LHCN-M2 (cell line): ENCODE results near the gene CNOT3. TPM values are rescaled to one million over a fixed set of nuclear protein-coding genes. Genes with fewer than 3 reads are reported as not detected.
"Not testable (repeated sequence)": the region's sequence is repeated elsewhere in the genome, so short reads cannot be mapped to it uniquely, and the experiment has no call there.

Experiments used
- DNase-seq: peaks from one replicate; pipeline ENCODE4 v3.0.0-alpha.2; 2012; ENCODE audit warnings: low read depth
- total RNA-seq: library from RNA; depleted of rRNA; stranded (reverse); fragments of >200 nt; gene quantifications from 2 replicates; pipeline ENCODE4 v1.2.3, GENCODE V29; 2014

The CNOT3 gene
- total RNA-seq, 1 experiment from 2014 or later = 18.4 TPM

- no peak for DNase-seq
Measured at GRCh38 chr19:54169149-54169740, 31.7 kb downstream of the CNOT3 start.

- DNase-seq = not testable (repeated sequence)
Measured at GRCh38 chr19:54171736-54172431, 34.3 kb downstream of the CNOT3 start.

GRCh38 chr19:54172471-54173358, 35.2 kb downstream of the CNOT3 start, which contains the start of gene TMC4:
Gene TMC4 (minus strand): TSS chr19:54173160. CDS start chr19:54173117, 43 bp downstream.
- no peak for DNase-seq

GRCh38 chr19:54173359-54173699, 35.8 kb downstream of the CNOT3 start:
- no peak for DNase-seq

- no peak for DNase-seq
Measured at GRCh38 chr19:54173951-54174834, 36.6 kb downstream of the CNOT3 start.

GRCh38 chr19:54178581-54179261, 41.2 kb downstream of the CNOT3 start:
- no peak for DNase-seq

- no peak for DNase-seq
Measured at GRCh38 chr19:54179262-54179852, 41.8 kb downstream of the CNOT3 start.

- DNase-seq = peak; percentile 49
Measured at GRCh38 chr19:54179921-54180461, 42.4 kb downstream of the CNOT3 start.

- DNase-seq = no peak
Measured at GRCh38 chr19:54180691-54181091, 43.1 kb downstream of the CNOT3 start.

- not testable (repeated sequence) for DNase-seq
Measured at GRCh38 chr19:54181894-54182293, 44.3 kb downstream of the CNOT3 start.

- no peak for DNase-seq
Measured at GRCh38 chr19:54183431-54183830, 45.9 kb downstream of the CNOT3 start.

- DNase-seq = no peak
Measured at GRCh38 chr19:54186351-54186750, 48.8 kb downstream of the CNOT3 start.

- no peak for DNase-seq
Measured at GRCh38 chr19:54186934-54187381, 49.4 kb downstream of the CNOT3 start.

GRCh38 chr19:54188215-54188871, 50.8 kb downstream of the CNOT3 start:
- DNase-seq = no peak

- no peak for DNase-seq
Measured at GRCh38 chr19:54189145-54189734, 51.7 kb downstream of the CNOT3 start, which contains the start of gene MBOAT7. Gene MBOAT7 (minus strand): TSS chr19:54189580. CDS start chr19:54188508, 1,072 bp downstream.

GRCh38 chr19:54189735-54190502, 52.4 kb downstream of the CNOT3 start:
- peak; percentile 100 for DNase-seq

GRCh38 chr19:54190503-54191010, 53.0 kb downstream of the CNOT3 start:
- peak; percentile 99 for DNase-seq
